OCI-LY3 (cell line): ENCODE measurements around the gene TOMM7.
"Not testable (repeated sequence)": the region's sequence is repeated elsewhere in the genome, so short reads cannot be mapped to it uniquely, and the experiment has no call there.

Source experiments
- H2AFZ ChIP-seq: fragments of 200-600, 300-600 bp; shearing (Covaris generic); 2 replicates; pipeline ENCODE4 v1.6.0; 2014; ENCODE audit warnings: antibody characterized with exemption, low read depth, low read length
- H3K27ac ChIP-seq: fragments of 200-600, 300-600 bp; sonication (generic); 2 replicates; pipeline ENCODE4 v1.5.1; 2014; ENCODE audit warnings: mild to moderate bottlenecking, low read length, moderate library complexity, mixed read lengths
- H3K27me3 ChIP-seq: fragments of 200-600, 300-600 bp; sonication (generic); 2 replicates; pipeline ENCODE4 v1.6.1; 2014; ENCODE audit warnings: low read depth, low read length, mixed read lengths
- H3K36me3 ChIP-seq: fragments of 200-600, 300-600 bp; sonication (generic); replicated peaks from 2 replicates; pipeline ENCODE3; 2014; ENCODE audit warnings: low read depth, low read length, mixed read lengths
- H3K4me1 ChIP-seq: fragments of 300-600, 200-600 bp; sonication (generic); 2 replicates; pipeline ENCODE4 v1.6.1; 2014; ENCODE audit warnings: low read length, mixed read lengths
- H3K4me2 ChIP-seq: fragments of 200-600, 300-600 bp; sonication (generic); 2 replicates; pipeline ENCODE4 v1.6.1; 2014; ENCODE audit warnings: low read length, mixed read lengths
- H3K4me3 ChIP-seq: fragments of 300-600, 200-600 bp; sonication (generic); 2 replicates; pipeline ENCODE4 v1.5.1; 2014; ENCODE audit warnings: antibody characterized with exemption, mild to moderate bottlenecking, low read length, moderate library complexity
- H3K79me2 ChIP-seq: fragments of 300-600, 200-600 bp; shearing (Covaris generic); 2 replicates; pipeline ENCODE4 v1.6.1; 2014; ENCODE audit warnings: mild to moderate bottlenecking, low read length, mixed read lengths
- H3K9ac ChIP-seq: fragments of 300-600, 200-600 bp; shearing (Covaris generic); 2 replicates; pipeline ENCODE4 v1.6.0; 2014; ENCODE audit warnings: mild to moderate bottlenecking, low read length, moderate library complexity
- H3K9me3 ChIP-seq: fragments of 200-600, 300-600 bp; shearing (Covaris generic); 2 replicates; pipeline ENCODE4 v1.6.1; 2014; ENCODE audit warnings: low read length, mixed read lengths; ENCODE audit not compliant: insufficient read depth
- H4K20me1 ChIP-seq: fragments of 200-600, 300-600 bp; sonication (generic); 2 replicates; pipeline ENCODE4 v1.6.1; 2016; ENCODE audit warnings: low read length, mixed read lengths; ENCODE audit not compliant: insufficient read depth
- CTCF ChIP-seq: fragments of 200-600, 300-600 bp; sonication (generic); IDR thresholded peaks from 2 replicates; pipeline ENCODE4 v1.5.1; 2014; ENCODE audit warnings: antibody characterized with exemption, low read length, low read depth
- EZH2phosphoT487 ChIP-seq: fragments of 200-600 bp; shearing (Covaris generic); IDR thresholded peaks from 2 replicates; pipeline ENCODE4 v1.6.1; 2018; ENCODE audit warnings: antibody characterized with exemption, mixed run types, low read depth

Gene TOMM7

GRCh38 chr7:22851145-22851544 lies 28.5 kb upstream of the TOMM7 start:
- H3K79me2 ChIP-seq = peaks cover 20% of the 10 kb centered on the region
- no peak overlapping the region for H3K27ac ChIP-seq
- H3K4me3 ChIP-seq = no peak overlapping the region
- no peak for TF ChIP-seq EZH2phosphoT487
- TF ChIP-seq CTCF = no peak
- H2AFZ ChIP-seq = no peak overlapping the region
- H3K4me2 ChIP-seq = no peak overlapping the region
- H4K20me1 ChIP-seq = no peaks in the 10 kb centered on the region
- H3K4me1 ChIP-seq = peaks cover 12% of the 10 kb centered on the region
- H3K9ac ChIP-seq = no peak overlapping the region
- H3K36me3 ChIP-seq = peaks cover 12% of the 10 kb centered on the region
- H3K9me3 ChIP-seq = no peaks in the 10 kb centered on the region
- no peaks in the 10 kb centered on the region for H3K27me3 ChIP-seq

GRCh38 chr7:22850394-22850793 lies 27.7 kb upstream of the TOMM7 start:
- H3K4me2 ChIP-seq, H2AFZ ChIP-seq, H3K9me3 ChIP-seq, H4K20me1 ChIP-seq, H3K27me3 ChIP-seq, H3K9ac ChIP-seq, H3K4me3 ChIP-seq, H3K4me1 ChIP-seq, H3K27ac ChIP-seq: not testable (repeated sequence)
- Histone ChIP-seq H3K79me2 (peaks cover 12% of the 10 kb centered on the region), H3K36me3 (peaks cover 10% of the 10 kb centered on the region)

- no peak overlapping the region for H3K27ac ChIP-seq
- H3K9me3 ChIP-seq = no peaks in the 10 kb centered on the region
- H3K9ac ChIP-seq = no peak overlapping the region
- peaks cover 3% of the 10 kb centered on the region for H3K36me3 ChIP-seq
- H3K27me3 ChIP-seq = no peaks in the 10 kb centered on the region
- no peak overlapping the region for H3K4me3 ChIP-seq
- TF ChIP-seq CTCF (no peak), EZH2phosphoT487 (no peak)
- peaks cover 17% of the 10 kb centered on the region for H3K4me1 ChIP-seq
- peaks cover 5% of the 10 kb centered on the region for H3K79me2 ChIP-seq
- H3K4me2 ChIP-seq = no peak overlapping the region
- H2AFZ ChIP-seq = no peak overlapping the region
- no peaks in the 10 kb centered on the region for H4K20me1 ChIP-seq
Measured at GRCh38 chr7:22849662-22850061, 27.0 kb upstream of the TOMM7 start.

GRCh38 chr7:22849172-22849571 lies 26.5 kb upstream of the TOMM7 start:
- Histone ChIP-seq H3K4me3 (no peak overlapping the region), H3K36me3 (peaks cover 3% of the 10 kb centered on the region), H2AFZ (no peak overlapping the region), H3K4me2 (no peak overlapping the region), H3K4me1 (peaks cover 22% of the 10 kb centered on the region), H3K79me2 (no peaks in the 10 kb centered on the region; the same call in 1 of the 2 replicates), H3K9ac (no peak overlapping the region), H3K9me3 (no peaks in the 10 kb centered on the region), H4K20me1 (no peaks in the 10 kb centered on the region), H3K27me3 (no peaks in the 10 kb centered on the region), H3K27ac (no peak overlapping the region)
- no peak for TF ChIP-seq EZH2phosphoT487
- TF ChIP-seq CTCF = no peak

DNA sequence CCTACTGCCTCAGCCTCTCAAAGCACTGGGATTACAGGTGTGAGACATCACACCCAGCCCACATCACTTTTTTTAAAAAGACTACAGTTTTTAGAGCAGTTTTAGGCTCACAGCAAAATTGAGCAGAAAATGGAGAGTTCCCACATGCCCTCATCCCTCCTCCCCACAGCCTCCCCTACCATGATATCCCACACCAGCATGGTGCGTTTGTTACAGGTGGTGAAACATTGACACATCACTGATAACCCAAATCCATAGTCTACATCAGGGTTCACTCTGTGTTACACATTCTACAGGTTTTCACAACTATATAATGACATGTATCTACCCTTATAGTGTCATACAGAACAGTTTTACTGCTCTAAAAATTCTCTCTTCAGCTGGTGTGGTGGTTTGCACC lies 24.3 kb upstream of the TOMM7 start:
- Histone ChIP-seq H3K79me2 (no peaks in the 10 kb centered on the region), H3K4me1 (peaks cover 34% of the 10 kb centered on the region), H2AFZ (no peak overlapping the region), H3K27me3 (no peaks in the 10 kb centered on the region), H4K20me1 (no peaks in the 10 kb centered on the region), H3K27ac (no peak overlapping the region), H3K36me3 (peaks cover 3% of the 10 kb centered on the region), H3K9me3 (no peaks in the 10 kb centered on the region), H3K9ac (no peak overlapping the region), H3K4me3 (no peak overlapping the region), H3K4me2 (no peak overlapping the region)
- TF ChIP-seq EZH2phosphoT487 (no peak), CTCF (no peak)
